Thyroid gland (tissue), 4 donors: Measurements from ENCODE around the gene SETMAR. TPM values are rescaled to one million over a fixed set of nuclear protein-coding genes. Genes with fewer than 3 reads are reported as not detected.
"Not testable (repeated sequence)": the region's sequence is repeated elsewhere in the genome, so short reads cannot be mapped to it uniquely, and the experiment has no call there.

Experiments
- DNase-seq, 2 donors: peaks; one replicate each; pipeline ENCODE4 v3.0.0-alpha.2; 2019
- H3K27ac ChIP-seq, 3 donors: fragments of 200-600 bp; sonication (generic); 1 replicate in 2 of 3; 2 replicates in 1 of 3; pipeline ENCODE4 v1.5.1; 2016 to 2019; ENCODE audit warnings: mild to moderate bottlenecking in 1 of 3, moderate library complexity in 1 of 3
- H3K27me3 ChIP-seq: fragments of 200-600 bp; sonication (generic); one replicate; pipeline ENCODE4 v1.5.1; 2019
- H3K36me3 ChIP-seq, 2 donors: fragments of 200-600 bp; sonication (generic); one replicate each; pipeline ENCODE4 v1.5.1; 2016 to 2019
- H3K4me1 ChIP-seq, 2 donors: fragments of 200-600 bp; sonication (generic); one replicate each; pipeline ENCODE4 v1.5.1; 2017 to 2019
- H3K4me3 ChIP-seq, 3 donors: fragments of 200-600 bp; sonication (generic); replicated peaks in 1 of 3; 1 replicate in 2 of 3; 2 replicates in 1 of 3; pipeline ENCODE4 v1.5.1; 2016; ENCODE audit warnings: mild to moderate bottlenecking in 1 of 3
- H3K9me3 ChIP-seq: fragments of 200-600 bp; sonication (generic); one replicate; pipeline ENCODE4 v1.5.1; 2017
- CTCF ChIP-seq, 6 experiments: fragments of 200-600 bp in 3 of 6; fragments of 450-650 bp in 3 of 6; sonication (generic) in 3 of 6; IDR thresholded peaks; one replicate each; pipeline ENCODE4 v1.5.1; 2016 to 2019; ENCODE audit warnings: antibody characterized with exemption in 6 of 6, mild to moderate bottlenecking in 2 of 6, inconsistent platforms in 1 of 6, moderate library complexity in 1 of 6
- POLR2A ChIP-seq, 2 donors: fragments of 450-650 bp; IDR thresholded peaks; one replicate each; pipeline ENCODE4 v1.6.1; 2017; ENCODE audit warnings: antibody characterized with exemption in 2 of 2, mild to moderate bottlenecking in 2 of 2, moderate library complexity in 1 of 2
- WGBS, 2 donors: methylation state at CpG; one replicate each; pipeline ENCODE4 v1.1.5; 2017; 5-methylcytosine and 5-hydroxymethylcytosine counted together
- intact Hi-C: fragments of 100-400 bp; cut with DNase I; formaldehyde crosslinking; loops from one replicate; pipeline ENCODE4 v1.15.1; 2023
- total RNA-seq, 4 donors: library from RNA; depleted of rRNA; stranded (reverse); fragments of >200 nt; gene quantifications; one replicate each; pipeline ENCODE4 v1.2.3, GENCODE V29; 2016

The SETMAR gene
- total RNA-seq, 4 donors from 2014 or later: 33.4 to 36.7 (median 36.2) TPM

- H3K27me3 ChIP-seq: no peaks in the 10 kb centered on the region
- TF ChIP-seq POLR2A (IDR thresholded peaks at IDR 0.05) (no peak), CTCF (IDR thresholded peaks at IDR 0.05) (no peak)
- H3K27ac ChIP-seq: no peak overlapping the region
- no peaks in the 10 kb centered on the region for H3K36me3 ChIP-seq
- WGBS, 2 donors: 86 to 92% methylated on average over 3 of the region's 3 CpGs
- H3K4me1 ChIP-seq: peaks cover 0 to 3% of the 10 kb centered on the region in 2 donors
- intact Hi-C loops: no loop called here
- H3K9me3 ChIP-seq: no peaks in the 10 kb centered on the region
- no peak overlapping the region for H3K4me3 ChIP-seq
- no peak for DNase-seq
These were observed 20.3 kb downstream of the SETMAR start for GRCh38 chr3:4323246-4324027.

GRCh38 chr3:4326868-4327267 lies 23.7 kb downstream of the SETMAR start:
- DNase-seq: no peak
- TF ChIP-seq POLR2A (IDR thresholded peaks at IDR 0.05) (no peak), CTCF (IDR thresholded peaks at IDR 0.05) (no peak)

GRCh38 chr3:4329806-4330205 lies 26.6 kb downstream of the SETMAR start:
- H3K4me3 ChIP-seq, H3K27ac ChIP-seq, H3K27me3 ChIP-seq, H3K9me3 ChIP-seq, H3K36me3 ChIP-seq, H3K4me1 ChIP-seq, intact Hi-C loops, DNase-seq: not testable (repeated sequence)

More at GRCh38 chr3:4326868-4327267, 23.7 kb downstream of the SETMAR start:
- peaks cover 0 to 3% of the 10 kb centered on the region in 2 donors for H3K4me1 ChIP-seq
- WGBS, 2 donors: 95 to 100% methylated on average over 1 of the region's 1 CpG
- no peaks in the 10 kb centered on the region for H3K36me3 ChIP-seq
- intact Hi-C loops: no loop called here
- no peak overlapping the region for H3K27ac ChIP-seq
- H3K4me3 ChIP-seq: no peak overlapping the region
- no peaks in the 10 kb centered on the region for H3K9me3 ChIP-seq
- no peaks in the 10 kb centered on the region for H3K27me3 ChIP-seq

- Histone ChIP-seq H3K4me1 (no peaks in the 10 kb centered on the region), H3K27me3 (no peaks in the 10 kb centered on the region), H3K27ac (no peak overlapping the region), H3K36me3 (no peaks in the 10 kb centered on the region), H3K9me3 (no peaks in the 10 kb centered on the region), H3K4me3 (no peak overlapping the region)
- no peak for DNase-seq
- WGBS, 2 donors: 96 to 100% methylated on average over 1 of the region's 1 CpG
- TF ChIP-seq CTCF (IDR thresholded peaks at IDR 0.05) (no peak), POLR2A (IDR thresholded peaks at IDR 0.05) (no peak)
- intact Hi-C loops: no loop called here
These were observed 28.9 kb downstream of the SETMAR start for GRCh38 chr3:4332111-4332510.

GRCh38 chr3:4332574-4332973 lies 29.4 kb downstream of the SETMAR start:
- Histone ChIP-seq H3K36me3 (no peaks in the 10 kb centered on the region), H3K4me3 (no peak overlapping the region), H3K27ac (no peak overlapping the region), H3K4me1 (no peaks in the 10 kb centered on the region), H3K27me3 (no peaks in the 10 kb centered on the region), H3K9me3 (no peaks in the 10 kb centered on the region)
- intact Hi-C loops: no loop called here
- TF ChIP-seq CTCF (IDR thresholded peaks at IDR 0.05): no peak
- TF ChIP-seq POLR2A (IDR thresholded peaks at IDR 0.05): no peak
- DNase-seq: no peak
- 95 to 96% methylated on average over 3 of the region's 3 CpGs for WGBS, 2 donors
